ENCODE data around the gene ARID1B. TPM values are rescaled to one million over a fixed set of nuclear protein-coding genes. Genes with fewer than 3 reads are reported as not detected.

ARID1B gene
- total RNA-seq, 1 experiment from 2014 or later, result 42.8 TPM

GRCh38 chr6:156992020-156992804, 215.0 kb downstream of the ARID1B start:
- H4K20me1 ChIP-seq (ENCODE audit: insufficient read depth), result no peaks in the 10 kb centered on the region; the same call in 1 of the 2 replicates

GRCh38 chr6:156993713-156994112, 216.5 kb downstream of the ARID1B start:
- H3K4me3 ChIP-seq, result no peak overlapping the region
- ChIA-PET POLR2A (ENCODE audit: unreplicated experiment) (no interaction called here), CTCF (no interaction called here)
- H3K27ac ChIP-seq, result no peak overlapping the region
- H4K20me1 ChIP-seq (ENCODE audit: insufficient read depth), result peaks cover 4% of the 10 kb centered on the region; the same call in 1 of the 2 replicates
- peaks cover 24% of the 10 kb centered on the region; the same call in 1 of the 2 replicates for H3K79me2 ChIP-seq (ENCODE audit: low read depth)
- no TSS peak for BruUV-seq (replicated peaks)
- no peaks in the 10 kb centered on the region for H3K9me2 ChIP-seq (ENCODE audit: insufficient read depth)
- intact Hi-C loops (cut with micrococcal nuclease; ENCODE audit: unreplicated experiment), result no loop called here
- H3K4me2 ChIP-seq, result no peak overlapping the region
- H3K27me3 ChIP-seq (ENCODE audit: insufficient read depth, low read depth), result no peaks in the 10 kb centered on the region
- H3F3A ChIP-seq (ENCODE audit: insufficient read depth, low read depth), result no peaks in the 10 kb centered on the region
- TF ChIP-seq EZH2 (IDR thresholded peaks at IDR 0.05; ENCODE audit: low read depth) (no peak), CTCF (conservative IDR thresholded peaks at IDR 0.05) (no peak)
- no peaks in the 10 kb centered on the region for H3K4me1 ChIP-seq (replicated peaks; ENCODE audit: insufficient read depth)
- H2AFZ ChIP-seq, result no peak overlapping the region
- DNase-seq, result no peak
- no peaks in the 10 kb centered on the region for H3K36me3 ChIP-seq (ENCODE audit: low read depth)
- H3K9me3 ChIP-seq (ENCODE audit: insufficient read depth, low read depth), result no peaks in the 10 kb centered on the region

More at GRCh38 chr6:156992020-156992804, 215.0 kb downstream of the ARID1B start:
- ChIA-PET CTCF (no interaction called here), POLR2A (ENCODE audit: unreplicated experiment) (interaction anchor here (0.6 kb wide), 1 partner anchor 144 kb away, joined by 3 read pairs; no protein-coding TSS in a partner anchor)
- peaks cover 28% of the 10 kb centered on the region; the same call in 1 of the 2 replicates for H3K79me2 ChIP-seq (ENCODE audit: low read depth)
- H3K9me3 ChIP-seq (ENCODE audit: insufficient read depth, low read depth), result no peaks in the 10 kb centered on the region
- H3K4me2 ChIP-seq, result no peak overlapping the region
- no peak overlapping the region for H2AFZ ChIP-seq
- no peak overlapping the region for H3K4me3 ChIP-seq
- H3K27ac ChIP-seq, result no peak overlapping the region
- no peaks in the 10 kb centered on the region for H3F3A ChIP-seq (ENCODE audit: insufficient read depth, low read depth)
- no TSS peak for BruUV-seq (replicated peaks)
- no peaks in the 10 kb centered on the region for H3K27me3 ChIP-seq (ENCODE audit: insufficient read depth, low read depth)
- TF ChIP-seq CTCF (conservative IDR thresholded peaks at IDR 0.05) (no peak), EZH2 (IDR thresholded peaks at IDR 0.05; ENCODE audit: low read depth) (no peak)
- intact Hi-C loops (cut with micrococcal nuclease; ENCODE audit: unreplicated experiment), result no loop called here
- DNase-seq, result no peak
- no peaks in the 10 kb centered on the region for H3K9me2 ChIP-seq (ENCODE audit: insufficient read depth)
- H3K36me3 ChIP-seq (ENCODE audit: low read depth), result no peaks in the 10 kb centered on the region
- H3K4me1 ChIP-seq (replicated peaks; ENCODE audit: insufficient read depth), result no peaks in the 10 kb centered on the region

- Histone ChIP-seq H3K79me2 (ENCODE audit: low read depth) (peaks cover 19% of the 10 kb centered on the region; the same call in 1 of the 2 replicates), H3K36me3 (ENCODE audit: low read depth) (no peaks in the 10 kb centered on the region), H3K4me1 (replicated peaks; ENCODE audit: insufficient read depth) (no peaks in the 10 kb centered on the region), H3K4me3 (no peak overlapping the region), H3K27me3 (ENCODE audit: insufficient read depth, low read depth) (no peaks in the 10 kb centered on the region), H4K20me1 (ENCODE audit: insufficient read depth) (peaks cover 6% of the 10 kb centered on the region; the same call in 1 of the 2 replicates), H3K4me2 (no peak overlapping the region), H3K27ac (no peak overlapping the region), H2AFZ (no peak overlapping the region), H3K9me3 (ENCODE audit: insufficient read depth, low read depth) (no peaks in the 10 kb centered on the region), H3K9me2 (ENCODE audit: insufficient read depth) (no peaks in the 10 kb centered on the region), H3F3A (ENCODE audit: insufficient read depth, low read depth) (no peaks in the 10 kb centered on the region)
- CTCF ChIA-PET, result no interaction called here
- no peak for DNase-seq
- intact Hi-C loops (cut with micrococcal nuclease; ENCODE audit: unreplicated experiment), result no loop called here
- TF ChIP-seq CTCF (conservative IDR thresholded peaks at IDR 0.05), result no peak
- BruUV-seq (replicated peaks), result no TSS peak
- POLR2A ChIA-PET (ENCODE audit: unreplicated experiment), result no interaction called here
Observed at GRCh38 chr6:156994215-156995076, 217.3 kb downstream of the ARID1B start.

All from PC-9 (cell line).